ENCODE results near the gene SCAF11.

GRCh38 chr12:46020768-46021167 is 30.4 kb upstream of the SCAF11 start:
- TF ChIP-seq POLR2AphosphoS5 (IDR thresholded peaks at IDR 0.05; ENCODE audit: low read depth) = no peak
- TF ChIP-seq, protein P1, sequence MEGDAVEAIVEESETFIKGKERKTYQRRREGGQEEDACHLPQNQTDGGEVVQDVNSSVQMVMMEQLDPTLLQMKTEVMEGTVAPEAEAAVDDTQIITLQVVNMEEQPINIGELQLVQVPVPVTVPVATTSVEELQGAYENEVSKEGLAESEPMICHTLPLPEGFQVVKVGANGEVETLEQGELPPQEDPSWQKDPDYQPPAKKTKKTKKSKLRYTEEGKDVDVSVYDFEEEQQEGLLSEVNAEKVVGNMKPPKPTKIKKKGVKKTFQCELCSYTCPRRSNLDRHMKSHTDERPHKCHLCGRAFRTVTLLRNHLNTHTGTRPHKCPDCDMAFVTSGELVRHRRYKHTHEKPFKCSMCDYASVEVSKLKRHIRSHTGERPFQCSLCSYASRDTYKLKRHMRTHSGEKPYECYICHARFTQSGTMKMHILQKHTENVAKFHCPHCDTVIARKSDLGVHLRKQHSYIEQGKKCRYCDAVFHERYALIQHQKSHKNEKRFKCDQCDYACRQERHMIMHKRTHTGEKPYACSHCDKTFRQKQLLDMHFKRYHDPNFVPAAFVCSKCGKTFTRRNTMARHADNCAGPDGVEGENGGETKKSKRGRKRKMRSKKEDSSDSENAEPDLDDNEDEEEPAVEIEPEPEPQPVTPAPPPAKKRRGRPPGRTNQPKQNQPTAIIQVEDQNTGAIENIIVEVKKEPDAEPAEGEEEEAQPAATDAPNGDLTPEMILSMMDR (conservative IDR thresholded peaks at IDR 0.05; ENCODE audit: low read depth in 2 of 2) = no peak
